GM12891 (cell line): Measurements from ENCODE around the gene ZNF672. TPM values are rescaled to one million over a fixed set of nuclear protein-coding genes. Genes with fewer than 3 reads are reported as not detected.
"Not testable (repeated sequence)": the region's sequence is repeated elsewhere in the genome, so short reads cannot be mapped to it uniquely, and the experiment has no call there.

Experiments used
- DNase-seq: peaks from one replicate; pipeline ENCODE4 v3.0.0; 2011; ENCODE audit warnings: low spot score; ENCODE audit not compliant: insufficient read length
- FAIRE-seq: peaks from 2 replicates; lab custom pipeline; 2011; peaks lifted over from hg19 to GRCh38; lab: Jason Lieb, UNC
- PAX5 ChIP-seq: IDR thresholded peaks from 2 replicates; pipeline ENCODE4 v1.6.1; 2011; ENCODE audit warnings: low read length, moderate library complexity, mild to moderate bottlenecking; ENCODE audit not compliant: insufficient read depth, severe bottlenecking
- POLR2A ChIP-seq: IDR thresholded peaks from 2 replicates; pipeline ENCODE4 v1.6.1; 2011; ENCODE audit warnings: low read depth, low read length, control low read depth
- POLR2AphosphoS5 ChIP-seq: IDR thresholded peaks from 2 replicates; pipeline ENCODE4 v1.6.1; 2011; ENCODE audit warnings: low read depth, low read length, control low read depth
- POU2F2 ChIP-seq: IDR thresholded peaks from 2 replicates; pipeline ENCODE4 v1.6.1; 2011; ENCODE audit warnings: low read depth, mild to moderate bottlenecking, control low read depth, low read length, moderate library complexity
- SPI1 ChIP-seq: IDR thresholded peaks from 2 replicates; pipeline ENCODE4 v1.6.1; 2011; ENCODE audit warnings: low read depth, low read length, control low read depth
- TAF1 ChIP-seq: IDR thresholded peaks from 2 replicates; pipeline ENCODE4 v1.6.1; 2011; ENCODE audit warnings: low read depth, low read length, control low read depth
- polyA plus RNA-seq: library from polyadenylated mRNA; unstranded; fragments of >200 nt; gene quantifications from one replicate; pipeline ENCODE4 v1.2.1, GENCODE V29; 2012; ENCODE audit warnings: low read depth, missing spikeins, inconsistent platforms; ENCODE audit not compliant: missing spikeins

Gene ZNF672
- polyA plus RNA-seq = 24.7 TPM

- FAIRE-seq = peak; percentile 73
- no peak for TF ChIP-seq POU2F2
- TF ChIP-seq SPI1 = no peak
- 0 out of 2 replicates have a peak, but pooled peaks have one; percentile 17 for TF ChIP-seq TAF1
- TF ChIP-seq PAX5 = no peak
- TF ChIP-seq POLR2A = peak; percentile 68
- TF ChIP-seq POLR2AphosphoS5 = peak; percentile 64
- peak; percentile 92 for DNase-seq
Observed at GRCh38 chr1:248837781-248838356, at the start of gene ZNF672. ZNF672 (plus strand) TSS chr1:248838224; CDS start chr1:248847275, 9,051 bp downstream.

- FAIRE-seq (no peak), DNase-seq (no peak)
- TF ChIP-seq POLR2AphosphoS5 (no peak), POLR2A (no peak)
Observed at GRCh38 chr1:248788327-248788726, 49.7 kb upstream of the ZNF672 start.

GRCh38 chr1:248789337-248789736 lies 48.7 kb upstream of the ZNF672 start:
- not testable (repeated sequence) for DNase-seq, FAIRE-seq

- DNase-seq = no peak
- no peak for TF ChIP-seq POLR2AphosphoS5
- TF ChIP-seq POU2F2 = no peak
- TF ChIP-seq TAF1 = no peak
- TF ChIP-seq SPI1 = no peak
- no peak for TF ChIP-seq POLR2A
- TF ChIP-seq PAX5 = no peak
- no peak for FAIRE-seq
Observed at GRCh38 chr1:248790456-248790855, 47.6 kb upstream of the ZNF672 start.

GRCh38 chr1:248791010-248791409 lies 47.0 kb upstream of the ZNF672 start:
- no peak for FAIRE-seq
- TF ChIP-seq TAF1 = no peak
- TF ChIP-seq SPI1 = no peak
- TF ChIP-seq PAX5 = no peak
- no peak for DNase-seq

- DNase-seq (no peak), FAIRE-seq (no peak)
- TF ChIP-seq SPI1 (no peak), POLR2A (no peak), POLR2AphosphoS5 (no peak), POU2F2 (no peak)
Observed at GRCh38 chr1:248792342-248792741, 45.7 kb upstream of the ZNF672 start.

GRCh38 chr1:248793592-248793991 lies 44.4 kb upstream of the ZNF672 start:
- no peak for TF ChIP-seq TAF1
- no peak for TF ChIP-seq SPI1
- TF ChIP-seq PAX5 = no peak
- no peak for TF ChIP-seq POU2F2
- TF ChIP-seq POLR2A = no peak
- no peak for TF ChIP-seq POLR2AphosphoS5
- peak; percentile 70 for FAIRE-seq
- DNase-seq = no peak

- FAIRE-seq, DNase-seq: not testable (repeated sequence)
Observed at GRCh38 chr1:248794663-248795062, 43.4 kb upstream of the ZNF672 start.

- no peak for TF ChIP-seq PAX5
- no peak for TF ChIP-seq TAF1
- no peak for TF ChIP-seq POLR2AphosphoS5
- FAIRE-seq (no peak), DNase-seq (no peak)
Observed at GRCh38 chr1:248798791-248799190, 39.2 kb upstream of the ZNF672 start.

- TF ChIP-seq POLR2A = no peak
- no peak for TF ChIP-seq PAX5
- no peak for TF ChIP-seq TAF1
- no peak for DNase-seq
- no peak for FAIRE-seq
Observed at GRCh38 chr1:248800459-248800858, 37.6 kb upstream of the ZNF672 start.

GRCh38 chr1:248802454-248802853 lies 35.6 kb upstream of the ZNF672 start:
- TF ChIP-seq POLR2AphosphoS5 (no peak), PAX5 (no peak), POU2F2 (no peak), TAF1 (no peak), POLR2A (no peak), SPI1 (no peak)
- no peak for DNase-seq
- FAIRE-seq = no peak

GRCh38 chr1:248803501-248803900 lies 34.5 kb upstream of the ZNF672 start:
- not testable (repeated sequence) for DNase-seq, FAIRE-seq
